Measurements from ENCODE around the gene SGTB.
"Not testable (repeated sequence)": the region's sequence is repeated elsewhere in the genome, so short reads cannot be mapped to it uniquely, and the experiment has no call there.

SGTB gene

GRCh38 chr5:65749221-65749844, 27.4 kb upstream of the SGTB start:
- no peak overlapping the region for H3K4me3 Mint-ChIP-seq
- no peaks in the 10 kb centered on the region for H3K27me3 Mint-ChIP-seq (ENCODE audit: low read depth)
- H3K4me1 Mint-ChIP-seq (ENCODE audit: low read depth): peaks cover 2% of the 10 kb centered on the region
- H3K9me3 Mint-ChIP-seq: no peaks in the 10 kb centered on the region
- H3K27ac Mint-ChIP-seq: no peak overlapping the region
- no peaks in the 10 kb centered on the region for H3K36me3 Mint-ChIP-seq (ENCODE audit: low read depth)

GRCh38 chr5:65742565-65743231, 20.8 kb upstream of the SGTB start:
- H3K27ac Mint-ChIP-seq: no peak overlapping the region

GRCh38 chr5:65739162-65739561, 17.3 kb upstream of the SGTB start:
- Mint-ChIP-seq H3K27me3 (ENCODE audit: low read depth) (no peaks in the 10 kb centered on the region), H3K9me3 (peaks cover 5% of the 10 kb centered on the region), H3K36me3 (ENCODE audit: low read depth) (peaks cover 2% of the 10 kb centered on the region)

More at GRCh38 chr5:65742565-65743231, 20.8 kb upstream of the SGTB start:
- Mint-ChIP-seq H3K27me3 (ENCODE audit: low read depth) (no peaks in the 10 kb centered on the region), H3K4me3 (no peak overlapping the region), H3K9me3 (peaks cover 5% of the 10 kb centered on the region), H3K36me3 (ENCODE audit: low read depth) (peaks cover 2% of the 10 kb centered on the region), H3K4me1 (ENCODE audit: low read depth) (peaks cover 9% of the 10 kb centered on the region)

GRCh38 chr5:65738305-65738704, 16.4 kb upstream of the SGTB start:
- Mint-ChIP-seq H3K4me3 (no peak overlapping the region), H3K4me1 (ENCODE audit: low read depth) (peaks cover 10% of the 10 kb centered on the region)

More at GRCh38 chr5:65739162-65739561, 17.3 kb upstream of the SGTB start:
- Mint-ChIP-seq H3K4me1 (ENCODE audit: low read depth) (peaks cover 10% of the 10 kb centered on the region), H3K27ac (no peak overlapping the region), H3K4me3 (no peak overlapping the region)

GRCh38 chr5:65737842-65738241, 15.9 kb upstream of the SGTB start:
- H3K9me3 Mint-ChIP-seq: peaks cover 5% of the 10 kb centered on the region
- H3K27ac Mint-ChIP-seq: no peak overlapping the region
- no peaks in the 10 kb centered on the region for H3K27me3 Mint-ChIP-seq (ENCODE audit: low read depth)
- H3K36me3 Mint-ChIP-seq (ENCODE audit: low read depth): peaks cover 2% of the 10 kb centered on the region
- H3K4me3 Mint-ChIP-seq: no peak overlapping the region
- peaks cover 10% of the 10 kb centered on the region for H3K4me1 Mint-ChIP-seq (ENCODE audit: low read depth)

More at GRCh38 chr5:65738305-65738704, 16.4 kb upstream of the SGTB start:
- Mint-ChIP-seq H3K36me3 (ENCODE audit: low read depth) (peaks cover 2% of the 10 kb centered on the region), H3K27me3 (ENCODE audit: low read depth) (no peaks in the 10 kb centered on the region), H3K27ac (no peak overlapping the region), H3K9me3 (peaks cover 5% of the 10 kb centered on the region)

GRCh38 chr5:65736011-65736410, 14.1 kb upstream of the SGTB start:
- Mint-ChIP-seq H3K9me3 (peaks cover 5% of the 10 kb centered on the region), H3K4me3 (no peak overlapping the region), H3K4me1 (ENCODE audit: low read depth) (peaks cover 6% of the 10 kb centered on the region), H3K27me3 (ENCODE audit: low read depth) (no peaks in the 10 kb centered on the region), H3K36me3 (ENCODE audit: low read depth) (peaks cover 2% of the 10 kb centered on the region), H3K27ac (no peak overlapping the region)

- H3K27ac Mint-ChIP-seq: no peak overlapping the region
- H3K36me3 Mint-ChIP-seq (ENCODE audit: low read depth): peaks cover 2% of the 10 kb centered on the region
- H3K27me3 Mint-ChIP-seq (ENCODE audit: low read depth): no peaks in the 10 kb centered on the region
- no peak overlapping the region for H3K4me3 Mint-ChIP-seq
- peaks cover 2% of the 10 kb centered on the region for H3K4me1 Mint-ChIP-seq (ENCODE audit: low read depth)
- peaks cover 5% of the 10 kb centered on the region for H3K9me3 Mint-ChIP-seq
These were observed 13.0 kb upstream of the SGTB start for GRCh38 chr5:65734921-65735320.

- not testable (repeated sequence) for H3K27ac Mint-ChIP-seq; H3K4me1 Mint-ChIP-seq (ENCODE audit: low read depth)
These were observed 12.4 kb upstream of the SGTB start for GRCh38 chr5:65734196-65734775.

GRCh38 chr5:65732046-65732445, 10.1 kb upstream of the SGTB start:
- H3K36me3 Mint-ChIP-seq (ENCODE audit: low read depth); H3K27me3 Mint-ChIP-seq (ENCODE audit: low read depth); H3K4me1 Mint-ChIP-seq (ENCODE audit: low read depth); H3K27ac Mint-ChIP-seq; H3K9me3 Mint-ChIP-seq; H3K4me3 Mint-ChIP-seq: not testable (repeated sequence)

More at GRCh38 chr5:65734196-65734775, 12.4 kb upstream of the SGTB start:
- not testable (repeated sequence) for H3K36me3 Mint-ChIP-seq (ENCODE audit: low read depth); H3K4me3 Mint-ChIP-seq; H3K9me3 Mint-ChIP-seq; H3K27me3 Mint-ChIP-seq (ENCODE audit: low read depth)

GRCh38 chr5:65730910-65731309, 9.0 kb upstream of the SGTB start:
- H3K4me1 Mint-ChIP-seq (ENCODE audit: low read depth): peaks cover 2% of the 10 kb centered on the region
- no peaks in the 10 kb centered on the region for H3K36me3 Mint-ChIP-seq (ENCODE audit: low read depth)
- no peak overlapping the region for H3K4me3 Mint-ChIP-seq
- no peak overlapping the region for H3K27ac Mint-ChIP-seq
- no peaks in the 10 kb centered on the region for H3K27me3 Mint-ChIP-seq (ENCODE audit: low read depth)
- no peaks in the 10 kb centered on the region for H3K9me3 Mint-ChIP-seq

GRCh38 chr5:65728218-65728617, 6.3 kb upstream of the SGTB start:
- Mint-ChIP-seq H3K4me1 (ENCODE audit: low read depth) (peaks cover 6% of the 10 kb centered on the region), H3K27me3 (ENCODE audit: low read depth) (no peaks in the 10 kb centered on the region), H3K36me3 (ENCODE audit: low read depth) (no peaks in the 10 kb centered on the region), H3K9me3 (no peaks in the 10 kb centered on the region), H3K4me3 (no peak overlapping the region), H3K27ac (no peak overlapping the region)

- Mint-ChIP-seq H3K36me3 (ENCODE audit: low read depth) (no peaks in the 10 kb centered on the region), H3K27me3 (ENCODE audit: low read depth) (no peaks in the 10 kb centered on the region), H3K27ac (no peak overlapping the region), H3K9me3 (no peaks in the 10 kb centered on the region), H3K4me3 (no peak overlapping the region), H3K4me1 (ENCODE audit: low read depth) (peaks cover 12% of the 10 kb centered on the region)
These were observed 5.7 kb upstream of the SGTB start for GRCh38 chr5:65727491-65728156.

- peaks cover 31% of the 10 kb centered on the region for H3K4me1 Mint-ChIP-seq (ENCODE audit: low read depth)
- H3K27ac Mint-ChIP-seq: peak overlapping the region; percentile 88
- peak overlapping the region; percentile 94 for H3K4me3 Mint-ChIP-seq
- H3K36me3 Mint-ChIP-seq (ENCODE audit: low read depth): peaks cover 6% of the 10 kb centered on the region
- no peaks in the 10 kb centered on the region for H3K27me3 Mint-ChIP-seq (ENCODE audit: low read depth)
- no peaks in the 10 kb centered on the region for H3K9me3 Mint-ChIP-seq
These were observed 880 bp upstream of the SGTB start for GRCh38 chr5:65722575-65723403.

- H3K4me1 Mint-ChIP-seq (ENCODE audit: low read depth): peaks cover 31% of the 10 kb centered on the region
- peak overlapping the region; percentile 94 for H3K27ac Mint-ChIP-seq
- peak overlapping the region; percentile 90 for H3K4me3 Mint-ChIP-seq
- no peaks in the 10 kb centered on the region for H3K9me3 Mint-ChIP-seq
- H3K27me3 Mint-ChIP-seq (ENCODE audit: low read depth): no peaks in the 10 kb centered on the region
- peaks cover 6% of the 10 kb centered on the region for H3K36me3 Mint-ChIP-seq (ENCODE audit: low read depth)
These were observed 724 bp downstream of the SGTB start for GRCh38 chr5:65721050-65721719.

Data from T-helper 1 cell treated with Interleukin-12 subunit alpha and Interleukin-12 subunit beta and Interleukin-4 antibody, amounts not matched to agents 30 μg/mL and 1 μg/mL, for 36 hours (primary cell).